GM21528 (cell line): ENCODE measurements around the gene LHFPL6.

Experiments used
- ATAC-seq: cut with Tn5 transposase; IDR thresholded peaks from one replicate; pipeline ENCODE4 v1.9.1; 2021; ENCODE audit warnings: mild to moderate bottlenecking, moderate library complexity; ENCODE audit not compliant: unreplicated experiment, low FRiP score

Gene LHFPL6

GRCh38 chr13:39596685-39597084 lies 6.3 kb downstream of the LHFPL6 start:
- no peak for ATAC-seq

- no peak for ATAC-seq
These were observed 6.8 kb downstream of the LHFPL6 start for GRCh38 chr13:39596176-39596575.

GRCh38 chr13:39590466-39591036 lies 12.4 kb downstream of the LHFPL6 start:
- ATAC-seq = no peak

- no peak for ATAC-seq
These were observed 14.6 kb downstream of the LHFPL6 start for GRCh38 chr13:39588384-39588783.

GRCh38 chr13:39587939-39588338 lies 15.1 kb downstream of the LHFPL6 start:
- no peak for ATAC-seq

GRCh38 chr13:39586958-39587605 lies 15.9 kb downstream of the LHFPL6 start:
- no peak for ATAC-seq

- no peak for ATAC-seq
These were observed 16.8 kb downstream of the LHFPL6 start for GRCh38 chr13:39586151-39586550.

- no peak for ATAC-seq
These were observed 17.8 kb downstream of the LHFPL6 start for GRCh38 chr13:39585219-39585618.

GRCh38 chr13:39580881-39581575 lies 22.0 kb downstream of the LHFPL6 start:
- no peak for ATAC-seq

GRCh38 chr13:39578821-39579291 lies 24.1 kb downstream of the LHFPL6 start:
- no peak for ATAC-seq

- no peak for ATAC-seq
These were observed 25.0 kb downstream of the LHFPL6 start for GRCh38 chr13:39577838-39578491.

- ATAC-seq = no peak
These were observed 25.8 kb downstream of the LHFPL6 start for GRCh38 chr13:39577203-39577602.

- ATAC-seq = no peak
These were observed 27.3 kb downstream of the LHFPL6 start for GRCh38 chr13:39575641-39576238.

- ATAC-seq = no peak
These were observed 31.4 kb downstream of the LHFPL6 start for GRCh38 chr13:39571502-39572092.

GRCh38 chr13:39567569-39567968 lies 35.4 kb downstream of the LHFPL6 start:
- no peak for ATAC-seq

GRCh38 chr13:39566216-39566869 lies 36.6 kb downstream of the LHFPL6 start:
- no peak for ATAC-seq

GRCh38 chr13:39565036-39565949 lies 37.7 kb downstream of the LHFPL6 start:
- ATAC-seq = no peak

GRCh38 chr13:39563470-39563735 lies 39.6 kb downstream of the LHFPL6 start:
- ATAC-seq = no peak

- no peak for ATAC-seq
These were observed 41.0 kb downstream of the LHFPL6 start for GRCh38 chr13:39561971-39562370.
